HepG2 (cell line): ENCODE results near the gene ANKRD53. TPM values are rescaled to one million over a fixed set of nuclear protein-coding genes. Genes with fewer than 3 reads are reported as not detected.

Experiments
- ATAC-seq: fragments of 200-7000 bp; cut with Tn5 transposase; 3 replicates; pipeline ENCODE4 v1.9.1; 2020; ENCODE audit warnings: mild to moderate bottlenecking, moderate library complexity
- BruUV-seq: library from RNA; stranded (reverse); fragments of 400-500 nt; replicated peaks from 2 replicates; lab custom pipeline; 2021; lab: Mats Ljungman, UMichigan
- CTCF ChIA-PET: fragments of 300-600 bp; formaldehyde crosslinking; extraction: SDS; loops from one replicate; lab custom pipeline; 2021; ENCODE audit warnings: low total read pairs, inconsistent platforms, low intra/inter-chr PET ratio; lab: Yijun Ruan, JAX
- POLR2A ChIA-PET: fragments of 350-600 bp; sonication (Branson Sonifier 250); formaldehyde crosslinking; loops from one replicate; lab custom pipeline; 2020; ENCODE audit warnings: antibody characterized with exemption, inconsistent platforms; lab: Yijun Ruan, JAX
- DNase-seq: peaks from one replicate; pipeline ENCODE4 v3.0.0-alpha.2; 2015; ENCODE audit warnings: low spot score
- FAIRE-seq: peaks from 3 replicates; lab custom pipeline; 2011; peaks lifted over from hg19 to GRCh38; lab: Jason Lieb, UNC
- H2AFZ ChIP-seq: one replicate; pipeline ENCODE4 v1.6.1; 2011; ENCODE audit warnings: low read length, inconsistent platforms
- H3K27ac ChIP-seq: fragments of 300-600 bp; 3 replicates; pipeline ENCODE4 v1.8.0; 2011; ENCODE audit warnings: mixed run types, mild to moderate bottlenecking, mixed read lengths, low read length, inconsistent platforms; ENCODE audit not compliant: insufficient read depth; ENCODE audit errors: extremely low read length
- H3K27me3 ChIP-seq, 2 experiments: fragments of 200-600 bp in 1 of 2; 2 replicates in 1 of 2; 3 replicates in 1 of 2; pipeline versions ENCODE4 v1.6.0 to v1.8.0; 2011; ENCODE audit warnings: low read length in 2 of 2, mild to moderate bottlenecking in 2 of 2, moderate library complexity in 2 of 2, inconsistent platforms in 1 of 2; ENCODE audit not compliant: insufficient read depth in 2 of 2, control insufficient read depth in 1 of 2
- H3K36me3 ChIP-seq, 2 experiments: fragments of 200-600 bp in 1 of 2; replicated peaks in 1 of 2; 2 replicates in 1 of 2; 3 replicates in 1 of 2; pipeline versions ENCODE4 v1.5.1 to v1.8.0; 2011; ENCODE audit warnings: low read length in 2 of 2, inconsistent platforms in 1 of 2; ENCODE audit not compliant: insufficient read depth in 2 of 2, control insufficient read depth in 1 of 2
- H3K4me1 ChIP-seq: 2 replicates; pipeline ENCODE4 v1.5.1; 2012; ENCODE audit warnings: low read length, inconsistent platforms; ENCODE audit not compliant: insufficient read depth
- H3K4me2 ChIP-seq: 2 replicates; pipeline ENCODE4 v1.6.0; 2011; ENCODE audit warnings: low read depth, low read length, inconsistent platforms
- H3K4me3 ChIP-seq, 3 experiments: fragments of 200-600 bp in 1 of 3; sonication (generic), shearing (Covaris generic) in 1 of 3; replicated peaks in 1 of 3; 2 replicates each; pipeline ENCODE4 v1.5.1; 2011 to 2016; ENCODE audit warnings: low read length in 3 of 3, inconsistent platforms in 2 of 3, low read depth in 2 of 3, mild to moderate bottlenecking in 2 of 3, control low read depth in 1 of 3, mixed read lengths in 1 of 3; ENCODE audit not compliant: insufficient read depth in 1 of 3
- H3K79me2 ChIP-seq: one replicate; pipeline ENCODE4 v1.6.1; 2011; ENCODE audit warnings: low read length, inconsistent platforms; ENCODE audit not compliant: insufficient read depth
- H3K9ac ChIP-seq: 2 replicates; pipeline ENCODE4 v1.6.0; 2011; ENCODE audit warnings: mild to moderate bottlenecking, low read depth, low read length, inconsistent platforms; ENCODE audit not compliant: insufficient read depth
- H3K9me3 ChIP-seq: 2 replicates; pipeline ENCODE4 v1.5.1; 2012; ENCODE audit warnings: mild to moderate bottlenecking, low read length
- H4K20me1 ChIP-seq: 2 replicates; pipeline ENCODE4 v1.6.0; 2011; ENCODE audit warnings: inconsistent platforms, mild to moderate bottlenecking, low read length, moderate library complexity; ENCODE audit not compliant: insufficient read depth
- ADNP ChIP-seq: sonication (generic); formaldehyde crosslinking; IDR thresholded peaks from 2 replicates; pipeline ENCODE4 v1.4.0; 2020; ENCODE audit warnings: missing genetic modification reagents
- CHCHD3 ChIP-seq: sonication (generic); formaldehyde crosslinking; IDR thresholded peaks from 2 replicates; pipeline ENCODE4 v1.8.0; 2022; ENCODE audit warnings: mild to moderate bottlenecking, missing genetic modification reagents, moderate library complexity
- DNMT1 ChIP-seq: sonication (generic); formaldehyde crosslinking; IDR thresholded peaks from 2 replicates; pipeline ENCODE4 v1.5.1; 2020; ENCODE audit warnings: mild to moderate bottlenecking, missing genetic modification reagents
- GRHL1 ChIP-seq: sonication (generic); formaldehyde crosslinking; conservative IDR thresholded peaks from 2 replicates; pipeline ENCODE4 v1.8.0; 2022; ENCODE audit warnings: missing genetic modification reagents
- GTF3A ChIP-seq: sonication (generic); formaldehyde crosslinking; conservative IDR thresholded peaks from 2 replicates; pipeline ENCODE4 v1.4.0; 2020; ENCODE audit warnings: mild to moderate bottlenecking, missing genetic modification reagents
- HNF4A ChIP-seq: sonication (generic); formaldehyde crosslinking; IDR thresholded peaks from 2 replicates; pipeline ENCODE4 v1.4.0; 2020; ENCODE audit warnings: missing genetic modification reagents
- MXI1 ChIP-seq: IDR thresholded peaks from 3 replicates; pipeline ENCODE4 v1.6.1; 2012; ENCODE audit warnings: low read depth, low read length, inconsistent platforms, borderline replicate concordance
- NONO ChIP-seq, 2 experiments: fragments of 450-650 bp in 1 of 2; sonication (generic) in 1 of 2; formaldehyde crosslinking in 1 of 2; IDR thresholded peaks in 1 of 2; conservative IDR thresholded peaks in 1 of 2; 2 replicates each; pipeline versions ENCODE4 v1.6.1 to v1.8.0; 2017 to 2022; ENCODE audit warnings: mild to moderate bottlenecking in 1 of 2, missing genetic modification reagents in 1 of 2, moderate library complexity in 1 of 2
- ONECUT2 ChIP-seq: sonication (generic); formaldehyde crosslinking; IDR thresholded peaks from 2 replicates; pipeline ENCODE4 v1.4.0; 2020; ENCODE audit warnings: missing genetic modification reagents
- SKIL ChIP-seq: sonication (generic); formaldehyde crosslinking; IDR thresholded peaks from 2 replicates; pipeline ENCODE4 v1.8.0; 2022; ENCODE audit warnings: missing genetic modification reagents, mild to moderate bottlenecking, moderate library complexity, borderline replicate concordance
- SNAPC2 ChIP-seq: sonication (generic); formaldehyde crosslinking; IDR thresholded peaks from 2 replicates; pipeline ENCODE4 v1.8.1; 2022; ENCODE audit warnings: mild to moderate bottlenecking, missing genetic modification reagents
- TGIF2 ChIP-seq: IDR thresholded peaks from 2 replicates; pipeline ENCODE4 v1.6.1; 2016; ENCODE audit warnings: control low read depth, missing compliant biosample characterization
- ZNF761 ChIP-seq: sonication (generic); formaldehyde crosslinking; conservative IDR thresholded peaks from 2 replicates; pipeline ENCODE4 v1.4.0; 2020; ENCODE audit warnings: mild to moderate bottlenecking, missing genetic modification reagents
- WGBS: methylation state at CpG from one replicate; pipeline ENCODE4 v1.1.6; 2017; ENCODE audit warnings: low lambda C conversion rate; 5-methylcytosine and 5-hydroxymethylcytosine counted together
- in situ Hi-C: cut with HindIII; loops from 2 replicates; pipeline ENCODE4 v1.10.0; 2017; ENCODE audit warnings: low pct_unique_long_range_greater_than_20kb; ENCODE audit not compliant: extremely low pct_ligation_motif_present
- intact Hi-C: fragments of 100-400 bp; cut with micrococcal nuclease; formaldehyde crosslinking; loops from one replicate; pipeline ENCODE4 v1.10.0; 2022; ENCODE audit not compliant: unreplicated experiment
- polyA plus RNA-seq, 8 experiments: library from polyadenylated mRNA; depleted of rRNA in 3 of 8; stranded (reverse) in 7 of 8; unstranded in 1 of 8; fragments of >200 nt; fragmentation: Illumina TruSeq in 4 of 8; extraction: Trizol in 4 of 8; gene quantifications; 2 replicates each; pipeline versions ENCODE4 v1.2.1 to v1.2.3, GENCODE V29; 2011 to 2016; ENCODE audit warnings: low read depth in 4 of 8, missing spikeins in 1 of 8, mixed read lengths in 1 of 8; ENCODE audit not compliant: insufficient read depth in 1 of 8
- total RNA-seq, 5 experiments: library from RNA; depleted of rRNA; stranded (reverse); fragments of >200 nt; fragmentation: Illumina TruSeq; extraction: Trizol; gene quantifications; 2 replicates each; pipeline ENCODE4 v1.2.3, GENCODE V29; 2016; ENCODE audit warnings: low read depth in 1 of 5
- TF ChIP-seq, protein P1 (sequence below): IDR thresholded peaks from 2 replicates; pipeline ENCODE4 v1.6.1; 2012; ENCODE audit warnings: inconsistent platforms
- TF ChIP-seq, protein P2 (sequence below): sonication (generic); formaldehyde crosslinking; IDR thresholded peaks from 2 replicates; pipeline ENCODE4 v1.4.0; 2020; ENCODE audit warnings: missing genetic modification reagents
- TF ChIP-seq, protein P3 (sequence below): IDR thresholded peaks from 2 replicates; pipeline ENCODE4 v1.6.1; 2016; ENCODE audit warnings: low read depth, borderline replicate concordance

The ANKRD53 gene
- total and polyA plus RNA-seq, 2 of the 13 experiments (the other 11 are each of a cell fraction or from before 2014, with no cell fraction given), result 0.15 TPM; not detected in 1

DNA sequence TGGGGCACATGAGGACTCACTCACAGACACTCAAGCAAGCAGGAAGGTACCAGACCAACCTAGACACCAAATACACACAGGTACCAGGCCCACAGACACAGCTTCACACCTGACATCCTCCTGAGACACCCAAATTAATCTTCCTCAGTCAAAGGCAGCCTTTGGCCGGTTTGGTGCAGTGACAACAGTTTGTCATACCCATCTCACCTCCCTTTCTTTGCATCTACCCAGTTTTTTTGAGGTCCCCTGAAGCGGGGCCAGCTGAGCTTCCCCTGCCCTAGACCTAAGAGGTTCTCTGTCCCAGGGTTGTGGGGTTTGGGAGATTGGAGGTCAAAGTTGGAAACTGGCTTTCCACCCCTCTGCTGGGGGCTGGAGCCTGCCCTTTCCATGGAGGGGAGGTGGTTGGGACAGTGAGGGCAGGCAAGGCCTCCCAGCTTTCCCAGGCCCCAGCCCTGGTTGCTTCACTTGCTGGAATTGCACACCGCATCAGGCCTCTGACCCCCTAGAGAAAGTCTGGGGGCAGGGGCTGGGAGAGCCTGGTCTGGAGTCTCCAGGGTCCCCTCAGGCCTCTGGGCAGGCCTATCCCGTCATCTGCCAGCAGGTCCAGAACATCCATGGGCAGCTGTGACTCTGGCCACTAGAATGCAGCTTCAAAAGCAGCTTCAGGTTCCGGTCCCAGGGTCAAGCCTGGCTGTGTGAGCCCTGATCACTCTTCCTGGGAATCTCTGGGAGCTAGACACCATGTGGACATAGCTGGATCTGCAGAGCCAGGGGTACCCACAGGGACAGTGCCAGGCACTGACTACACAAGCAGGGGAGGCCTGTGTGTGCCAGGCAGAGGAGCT lies 28.7 kb downstream of the ANKRD53 start (continued):
- no peak for TF ChIP-seq GRHL1
- TF ChIP-seq HNF4A (CRISPR knock-in tag), result peak; percentile 39
- TF ChIP-seq GTF3A (CRISPR knock-in tag), result no peak
- TF ChIP-seq ONECUT2 (CRISPR knock-in tag), result no peak
- TF ChIP-seq, protein P1, sequence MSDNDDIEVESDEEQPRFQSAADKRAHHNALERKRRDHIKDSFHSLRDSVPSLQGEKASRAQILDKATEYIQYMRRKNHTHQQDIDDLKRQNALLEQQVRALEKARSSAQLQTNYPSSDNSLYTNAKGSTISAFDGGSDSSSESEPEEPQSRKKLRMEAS, result peak; percentile 16; the same call in 1 of the 2 replicates
- no peak for TF ChIP-seq ADNP (CRISPR knock-in tag)
- no peak for TF ChIP-seq SKIL (CRISPR knock-in tag)

GRCh38 chr2:71008342-71008741 lies 29.9 kb downstream of the ANKRD53 start:
- ATAC-seq (no peak; the same call in 2 of the 3 replicates), DNase-seq (no peak), FAIRE-seq (no peak)
- intact Hi-C loops, result loop anchor here (5.0 kb wide), 1 partner anchor 59 kb away; the partner anchor contains the start of gene NAGK
- in situ Hi-C loops, result no loop called here
- CTCF ChIA-PET, result no interaction called here
- Histone ChIP-seq H2AFZ (no peak overlapping the region), H3K36me3 (no peaks in the 10 kb centered on the region), H3K4me2 (no peak overlapping the region), H3K79me2 (no peaks in the 10 kb centered on the region), H3K4me3 (no peak overlapping the region), H3K9me3 (no peaks in the 10 kb centered on the region), H3K9ac (no peak overlapping the region), H3K4me1 (peaks cover 33% of the 10 kb centered on the region), H3K27ac (no peak overlapping the region), H3K27me3 (peaks cover 0 to 5% of the 10 kb centered on the region in 2 experiments; a peak in 2 of 5 replicates), H4K20me1 (no peaks in the 10 kb centered on the region)
- WGBS, result 90% methylated on average over 10 of the region's 13 CpGs
- no TSS peak for BruUV-seq
- POLR2A ChIA-PET, result interaction anchor here (2.3 kb wide), 1 partner anchor 60 kb away, joined by 15 read pairs; the partner anchor contains the start of gene NAGK
- TF ChIP-seq NONO (IDR thresholded peaks at IDR 0.05) (no peak), NONO (CRISPR knock-in tag; conservative IDR thresholded peaks at IDR 0.05) (0 out of 2 replicates have a peak, but pooled peaks have one; percentile 33), MXI1 (no peak), DNMT1 (CRISPR knock-in tag) (0 out of 2 replicates have a peak, but pooled peaks have one; percentile 74), ZNF761 (CRISPR knock-in tag) (no peak), TGIF2 (CRISPR knock-in tag) (no peak), SNAPC2 (no peak), CHCHD3 (CRISPR knock-in tag) (peak; percentile 48)
- TF ChIP-seq, protein P2, sequence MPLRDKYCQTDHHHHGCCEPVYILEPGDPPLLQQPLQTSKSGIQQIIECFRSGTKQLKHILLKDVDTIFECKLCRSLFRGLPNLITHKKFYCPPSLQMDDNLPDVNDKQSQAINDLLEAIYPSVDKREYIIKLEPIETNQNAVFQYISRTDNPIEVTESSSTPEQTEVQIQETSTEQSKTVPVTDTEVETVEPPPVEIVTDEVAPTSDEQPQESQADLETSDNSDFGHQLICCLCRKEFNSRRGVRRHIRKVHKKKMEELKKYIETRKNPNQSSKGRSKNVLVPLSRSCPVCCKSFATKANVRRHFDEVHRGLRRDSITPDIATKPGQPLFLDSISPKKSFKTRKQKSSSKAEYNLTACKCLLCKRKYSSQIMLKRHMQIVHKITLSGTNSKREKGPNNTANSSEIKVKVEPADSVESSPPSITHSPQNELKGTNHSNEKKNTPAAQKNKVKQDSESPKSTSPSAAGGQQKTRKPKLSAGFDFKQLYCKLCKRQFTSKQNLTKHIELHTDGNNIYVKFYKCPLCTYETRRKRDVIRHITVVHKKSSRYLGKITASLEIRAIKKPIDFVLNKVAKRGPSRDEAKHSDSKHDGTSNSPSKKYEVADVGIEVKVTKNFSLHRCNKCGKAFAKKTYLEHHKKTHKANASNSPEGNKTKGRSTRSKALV (CRISPR knock-in tag), result no peak
- TF ChIP-seq, protein P3, sequence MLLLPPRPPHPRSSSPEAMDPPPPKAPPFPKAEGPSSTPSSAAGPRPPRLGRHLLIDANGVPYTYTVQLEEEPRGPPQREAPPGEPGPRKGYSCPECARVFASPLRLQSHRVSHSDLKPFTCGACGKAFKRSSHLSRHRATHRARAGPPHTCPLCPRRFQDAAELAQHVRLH, result no peak
